ENCODE measurements around the gene TEX11.

DNA sequence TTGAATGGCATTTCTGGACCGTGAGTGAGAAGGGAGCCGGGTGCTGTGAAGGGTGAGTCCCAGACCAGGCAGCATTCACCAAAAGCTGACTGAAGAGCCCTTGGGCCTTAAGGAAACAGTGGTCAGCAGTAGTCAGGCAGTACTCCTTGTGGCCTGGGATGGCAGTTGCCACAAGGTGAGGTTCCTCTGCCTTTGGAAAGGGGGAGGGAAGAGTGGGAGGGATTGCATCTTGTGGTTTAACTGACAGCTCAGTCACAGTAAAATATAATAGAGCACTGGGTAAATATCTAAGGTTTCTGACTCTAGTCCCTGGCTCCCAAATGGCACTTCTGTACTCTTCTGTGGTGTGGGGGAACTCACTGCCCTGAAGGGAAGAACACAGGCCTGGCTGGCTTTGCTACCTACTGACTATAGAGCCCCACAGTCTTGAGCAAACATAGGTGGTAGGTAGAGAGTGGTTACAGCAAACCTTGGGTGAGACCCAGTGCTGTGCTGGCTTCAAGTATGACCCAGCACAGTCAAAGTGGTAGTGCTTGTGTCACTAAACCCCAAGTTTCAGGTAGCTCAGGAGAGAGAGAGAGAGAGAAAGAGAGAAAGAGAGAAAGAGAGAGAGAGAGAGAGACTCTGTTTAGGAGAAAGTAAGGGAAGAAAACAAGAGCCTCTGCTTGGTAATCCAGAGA is 154.2 kb downstream of the TEX11 start:
- TF ChIP-seq, protein P1, sequence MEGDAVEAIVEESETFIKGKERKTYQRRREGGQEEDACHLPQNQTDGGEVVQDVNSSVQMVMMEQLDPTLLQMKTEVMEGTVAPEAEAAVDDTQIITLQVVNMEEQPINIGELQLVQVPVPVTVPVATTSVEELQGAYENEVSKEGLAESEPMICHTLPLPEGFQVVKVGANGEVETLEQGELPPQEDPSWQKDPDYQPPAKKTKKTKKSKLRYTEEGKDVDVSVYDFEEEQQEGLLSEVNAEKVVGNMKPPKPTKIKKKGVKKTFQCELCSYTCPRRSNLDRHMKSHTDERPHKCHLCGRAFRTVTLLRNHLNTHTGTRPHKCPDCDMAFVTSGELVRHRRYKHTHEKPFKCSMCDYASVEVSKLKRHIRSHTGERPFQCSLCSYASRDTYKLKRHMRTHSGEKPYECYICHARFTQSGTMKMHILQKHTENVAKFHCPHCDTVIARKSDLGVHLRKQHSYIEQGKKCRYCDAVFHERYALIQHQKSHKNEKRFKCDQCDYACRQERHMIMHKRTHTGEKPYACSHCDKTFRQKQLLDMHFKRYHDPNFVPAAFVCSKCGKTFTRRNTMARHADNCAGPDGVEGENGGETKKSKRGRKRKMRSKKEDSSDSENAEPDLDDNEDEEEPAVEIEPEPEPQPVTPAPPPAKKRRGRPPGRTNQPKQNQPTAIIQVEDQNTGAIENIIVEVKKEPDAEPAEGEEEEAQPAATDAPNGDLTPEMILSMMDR (IDR thresholded peaks at IDR 0.05; ENCODE audit: low read depth, low read length, poor library complexity, severe bottlenecking), result no peak
- TF ChIP-seq EZH2phosphoT487 (IDR thresholded peaks at IDR 0.05; ENCODE audit: borderline replicate concordance, low read length), result no peak

All from DOHH2 (cell line).